Raji (cell line): ENCODE data around the gene SERINC2.

Experiments used
- POLR2A ChIP-seq: IDR thresholded peaks from 2 replicates; pipeline ENCODE4 v1.6.1; 2011; ENCODE audit warnings: low read depth, low read length, control low read depth; ENCODE audit not compliant: insufficient read depth

The SERINC2 gene

GRCh38 chr1:31458287-31458896 is 45.4 kb downstream of the SERINC2 start:
- TF ChIP-seq POLR2A, result no peak

DNA sequence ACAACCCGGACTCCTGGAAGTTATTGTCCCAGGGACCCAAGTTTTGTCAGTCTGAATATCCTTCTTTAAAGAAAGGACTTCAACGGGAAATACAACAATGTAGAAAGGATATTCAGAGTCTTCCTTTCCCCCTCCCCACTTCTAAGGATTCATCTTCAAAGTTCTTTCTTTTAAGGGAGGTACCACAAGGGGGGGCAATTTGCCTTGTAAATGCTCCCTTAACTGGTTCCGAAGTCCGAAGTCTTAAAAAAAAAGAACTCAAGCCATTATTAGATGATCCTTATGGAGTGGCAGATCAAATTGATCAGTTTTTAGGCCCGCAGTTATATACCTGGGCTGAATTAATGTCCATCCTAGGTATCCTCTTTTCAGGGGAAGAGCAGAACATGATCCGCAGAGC is 47.0 kb downstream of the SERINC2 start:
- no peak for TF ChIP-seq POLR2A

DNA sequence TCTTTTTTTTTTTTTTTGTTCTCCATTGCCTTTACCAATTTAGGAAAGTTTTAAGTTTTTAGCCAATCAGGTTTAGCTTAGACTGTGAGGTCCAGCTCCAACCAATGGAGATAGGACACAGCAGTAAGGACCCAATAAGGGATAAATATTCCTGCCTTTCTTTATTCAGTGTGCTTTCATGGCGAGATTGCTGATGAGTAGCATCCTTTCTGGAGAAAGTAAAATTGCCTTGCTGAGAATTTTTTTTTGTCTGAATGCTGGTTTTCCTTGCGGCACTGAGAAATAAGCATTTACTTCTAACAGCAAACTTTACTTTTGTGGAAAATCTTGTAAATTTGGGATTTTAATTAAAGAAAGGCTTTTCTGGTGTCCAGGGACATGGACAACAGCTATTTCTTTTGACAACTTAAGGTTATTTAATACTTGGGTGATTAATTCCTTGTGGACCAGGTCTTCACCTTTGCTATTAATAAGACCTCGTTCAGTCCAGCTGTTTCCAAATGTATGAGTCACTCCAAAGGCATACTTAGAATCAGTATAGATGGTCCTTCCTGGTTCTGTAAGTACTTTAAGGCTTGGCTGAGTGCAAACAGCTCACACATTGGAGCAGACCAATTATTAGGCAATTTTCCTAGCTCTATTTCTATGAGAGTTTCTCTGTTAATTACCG is 54.1 kb downstream of the SERINC2 start:
- no peak for TF ChIP-seq POLR2A

DNA sequence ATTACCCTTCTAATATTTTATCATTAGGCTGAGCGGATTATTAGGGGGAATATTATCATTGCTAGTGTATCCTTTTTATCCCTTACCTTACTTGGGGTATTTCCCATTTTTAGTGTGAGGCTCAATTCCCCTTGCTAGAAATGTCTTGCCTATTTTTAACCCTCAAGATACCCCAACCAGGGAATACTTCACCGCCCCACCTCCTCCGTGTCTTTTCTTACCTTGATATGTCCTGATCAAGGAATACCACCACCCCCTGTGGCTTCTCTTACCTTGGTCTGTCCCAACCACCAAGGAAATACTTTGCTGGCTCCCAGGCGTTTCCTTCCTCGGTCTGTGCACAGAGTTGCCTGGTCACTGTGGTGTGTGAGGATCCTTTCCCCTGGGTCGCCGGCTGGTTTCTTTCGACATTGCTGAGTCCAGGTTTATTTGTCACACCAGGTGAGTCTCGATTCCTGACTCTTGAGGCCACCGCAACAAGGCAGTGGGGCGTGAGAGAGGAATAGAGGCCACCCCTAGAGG is 57.8 kb downstream of the SERINC2 start:
- no peak for TF ChIP-seq POLR2A

GRCh38 chr1:31476891-31477846 is 64.2 kb downstream of the SERINC2 start:
- no peak for TF ChIP-seq POLR2A

DNA sequence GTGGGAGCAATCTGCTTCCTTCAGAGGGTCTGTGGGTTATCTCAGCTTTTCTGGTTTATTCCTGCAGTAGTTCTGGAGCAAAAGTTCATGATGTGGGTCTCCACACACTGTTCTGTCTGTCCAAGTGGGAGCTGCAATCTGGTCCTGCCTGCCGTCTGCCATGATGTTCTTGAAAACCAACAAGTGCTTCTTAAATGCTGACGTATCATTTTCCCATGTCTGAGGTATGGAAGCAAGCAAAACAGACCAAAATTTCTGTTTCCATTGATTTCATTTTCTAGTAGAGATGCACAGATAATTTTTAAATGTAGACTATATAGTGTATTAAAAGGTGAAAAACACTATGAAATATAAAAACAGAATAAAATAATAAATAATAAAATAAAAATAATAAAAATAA is 65.2 kb downstream of the SERINC2 start:
- TF ChIP-seq POLR2A, result no peak

DNA sequence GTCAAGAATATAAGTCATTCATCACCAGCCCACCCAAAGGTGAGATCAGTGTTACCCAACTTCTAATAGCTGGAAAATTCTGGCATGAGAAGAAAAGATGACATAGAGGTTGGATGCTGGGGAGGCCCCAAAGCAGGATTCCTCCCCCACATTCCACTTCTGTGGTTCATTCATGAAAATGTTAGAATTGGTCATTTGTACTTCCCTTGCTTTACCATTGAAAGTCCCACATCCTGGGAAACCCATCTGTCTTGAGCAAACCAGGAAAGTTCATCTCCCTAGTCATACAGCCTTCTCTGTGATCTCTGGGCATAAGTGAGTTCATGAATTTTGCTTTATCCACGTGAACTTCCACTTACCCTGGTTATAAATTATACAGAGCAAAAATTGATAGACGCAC is 66.8 kb downstream of the SERINC2 start:
- no peak for TF ChIP-seq POLR2A

DNA sequence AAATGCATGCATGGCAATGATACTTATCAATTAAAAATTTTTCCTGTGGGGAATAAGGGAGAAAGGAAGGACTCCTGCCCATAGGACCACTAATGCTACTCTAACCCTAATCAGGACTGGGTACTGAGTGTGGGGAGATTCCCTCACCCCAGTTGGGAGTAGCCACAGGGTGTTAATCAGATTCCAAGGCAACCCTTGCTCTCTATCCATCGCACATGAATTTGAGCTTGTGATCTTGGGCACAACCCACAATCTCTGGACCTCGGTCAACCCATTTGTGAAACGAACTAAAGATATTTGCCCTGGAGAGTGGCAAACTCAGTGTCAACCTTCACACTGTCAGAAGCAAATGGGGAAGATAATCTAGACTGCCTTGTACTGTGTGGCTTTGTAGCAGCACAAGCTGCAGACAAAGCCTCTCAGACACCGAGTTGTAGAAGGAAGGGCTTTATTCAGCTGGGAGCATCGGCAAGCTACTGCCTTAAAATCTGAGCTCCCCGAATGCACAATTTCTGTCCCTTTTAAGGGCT is 69.5 kb downstream of the SERINC2 start:
- no peak for TF ChIP-seq POLR2A

GRCh38 chr1:31483012-31483946 is 70.3 kb downstream of the SERINC2 start:
- no peak for TF ChIP-seq POLR2A
